GM12878 (cell line): ENCODE results near the gene KIAA1586. TPM values are rescaled to one million over a fixed set of nuclear protein-coding genes. Genes with fewer than 3 reads are reported as not detected.
"Not testable (repeated sequence)": the region's sequence is repeated elsewhere in the genome, so short reads cannot be mapped to it uniquely, and the experiment has no call there.

ENCODE experiments used
- ATAC-seq: fragments of 200-7000 bp; cut with Tn5 transposase; 3 replicates; pipeline ENCODE4 v1.9.1; 2020; ENCODE audit warnings: mild to moderate bottlenecking, moderate library complexity
- BruUV-seq: library from RNA; stranded (reverse); fragments of 400-500 nt; replicated peaks from 2 replicates; lab custom pipeline; 2021; lab: Mats Ljungman, UMichigan
- CTCF ChIA-PET: fragments of 300-600 bp; sonication (Branson Sonifier 250); formaldehyde crosslinking; extraction: SDS; loops from one replicate; lab custom pipeline; 2021; ENCODE audit warnings: inconsistent platforms; lab: Yijun Ruan, JAX
- POLR2A ChIA-PET: fragments of 350-600 bp; formaldehyde crosslinking; extraction: SDS; loops from one replicate; lab custom pipeline; 2021; ENCODE audit warnings: inconsistent platforms; lab: Charles Lee
- RAD21 ChIA-PET: fragments of 300-600 bp; sonication (Branson Sonifier 250); formaldehyde crosslinking; loops from one replicate; lab custom pipeline; 2023; ENCODE audit warnings: antibody characterized with exemption; ENCODE audit not compliant: unreplicated experiment; lab: Charles Lee
- SMC1A ChIA-PET: fragments of 300-600 bp; sonication (Branson Sonifier 250); formaldehyde crosslinking; loops from one replicate; lab custom pipeline; 2023; ENCODE audit not compliant: unreplicated experiment, uncharacterized antibody; lab: Charles Lee
- DNase-seq: peaks from one replicate; pipeline ENCODE4 v3.0.0-alpha.2; 2011; ENCODE audit warnings: low read depth, low spot score
- FAIRE-seq: peaks from 3 replicates; lab custom pipeline; 2011; peaks lifted over from hg19 to GRCh38; lab: Jason Lieb, UNC
- H2AFZ ChIP-seq: 2 replicates; pipeline ENCODE4 v1.6.0; 2011; ENCODE audit warnings: low read depth, low read length, control low read depth; ENCODE audit not compliant: control insufficient read depth
- H3K27ac ChIP-seq: 2 replicates; pipeline ENCODE4 v1.5.1; 2011; ENCODE audit warnings: control low read depth; ENCODE audit not compliant: control insufficient read depth, insufficient read depth
- H3K27me3 ChIP-seq, 2 experiments: replicated peaks in 1 of 2; 2 replicates each; pipeline versions ENCODE4 v1.6.0 to v1.6.1; 2011; ENCODE audit warnings: low read length in 1 of 2; ENCODE audit not compliant: control insufficient read depth in 2 of 2, insufficient read depth in 2 of 2
- H3K36me3 ChIP-seq, 2 experiments: 2 replicates each; pipeline ENCODE4 v1.5.1; 2011; ENCODE audit warnings: low read length in 1 of 2; ENCODE audit not compliant: control insufficient read depth in 2 of 2, insufficient read depth in 2 of 2
- H3K4me1 ChIP-seq: 2 replicates; pipeline ENCODE4 v1.6.1; 2011; ENCODE audit warnings: mild to moderate bottlenecking, low read length, moderate library complexity, mixed read lengths; ENCODE audit not compliant: control insufficient read depth, insufficient read depth
- H3K4me2 ChIP-seq: 2 replicates; pipeline ENCODE4 v1.6.0; 2011; ENCODE audit warnings: control low read depth; ENCODE audit not compliant: control insufficient read depth, insufficient read depth
- H3K4me3 ChIP-seq: fragments of 200-600 bp; sonication (generic); 2 replicates; pipeline ENCODE4 v1.5.1; 2016
- H3K79me2 ChIP-seq: 2 replicates; pipeline ENCODE4 v1.6.0; 2011; ENCODE audit warnings: low read length; ENCODE audit not compliant: control insufficient read depth, insufficient read depth
- H3K9ac ChIP-seq: 2 replicates; pipeline ENCODE4 v1.8.0; 2011; ENCODE audit warnings: low read length, control low read depth, mixed read lengths; ENCODE audit not compliant: control insufficient read depth, insufficient read depth
- H3K9me3 ChIP-seq: replicated peaks from 3 replicates; pipeline ENCODE4 v1.5.1; 2011; ENCODE audit warnings: mild to moderate bottlenecking, low read length; ENCODE audit not compliant: control insufficient read depth, insufficient read depth
- H4K20me1 ChIP-seq: 2 replicates; pipeline ENCODE4 v1.6.0; 2011; ENCODE audit not compliant: control insufficient read depth, insufficient read depth
- CEBPB ChIP-seq, 2 experiments: fragments of 150-350 bp in 1 of 2; IDR thresholded peaks; 2 replicates each; pipeline ENCODE4 v1.6.1; 2012 to 2014; ENCODE audit warnings: low read depth in 2 of 2, low read length in 2 of 2, borderline replicate concordance in 1 of 2, inconsistent platforms in 1 of 2
- CREM ChIP-seq: IDR thresholded peaks from 2 replicates; pipeline ENCODE4 v1.6.1; 2014; ENCODE audit warnings: antibody characterized with exemption, low read depth
- E2F8 ChIP-seq: fragments of 450-650 bp; IDR thresholded peaks from 2 replicates; pipeline ENCODE4 v1.6.1; 2018; ENCODE audit warnings: mild to moderate bottlenecking, low read depth, moderate library complexity; ENCODE audit not compliant: partially characterized antibody
- FOXK2 ChIP-seq: fragments of 450-650 bp; IDR thresholded peaks from 2 replicates; pipeline ENCODE4 v1.6.1; 2017; ENCODE audit warnings: mild to moderate bottlenecking, moderate library complexity
- GATAD2B ChIP-seq: fragments of 450-650 bp; conservative IDR thresholded peaks from 2 replicates; pipeline ENCODE4 v1.6.1; 2017; ENCODE audit warnings: low read depth, mild to moderate bottlenecking, moderate library complexity
- HCFC1 ChIP-seq: fragments of 150-350 bp; IDR thresholded peaks from 2 replicates; pipeline ENCODE4 v1.6.1; 2014; ENCODE audit warnings: low read length
- IKZF2 ChIP-seq, 2 experiments: fragments of 450-650 bp; IDR thresholded peaks; 2 replicates each; pipeline ENCODE4 v1.6.1; 2017; ENCODE audit warnings: mild to moderate bottlenecking in 2 of 2, moderate library complexity in 2 of 2
- KAT2A ChIP-seq: conservative IDR thresholded peaks from 2 replicates; pipeline ENCODE4 v1.6.1; 2011; ENCODE audit warnings: low read depth, low read length; ENCODE audit not compliant: control insufficient read depth
- NFIC ChIP-seq: IDR thresholded peaks from 2 replicates; pipeline ENCODE4 v1.6.1; 2012; ENCODE audit warnings: low read depth, mild to moderate bottlenecking, inconsistent platforms, low read length, moderate library complexity
- TAF1 ChIP-seq: IDR thresholded peaks from 2 replicates; pipeline ENCODE4 v1.6.1; 2011; ENCODE audit warnings: mild to moderate bottlenecking, low read depth, low read length, borderline replicate concordance
- USF2 ChIP-seq: IDR thresholded peaks from 2 replicates; pipeline ENCODE4 v1.6.1; 2011; ENCODE audit warnings: low read depth, low read length, improper control_type of control experiment, borderline replicate concordance
- ZBED1 ChIP-seq: IDR thresholded peaks from 2 replicates; pipeline ENCODE4 v1.6.1; 2016; ENCODE audit warnings: borderline replicate concordance
- WGBS: methylation state at CpG from one replicate; pipeline ENCODE4 v1.1.6; 2016; ENCODE audit warnings: low lambda C conversion rate; ENCODE audit not compliant: insufficient replicate concordance, insufficient coverage; ENCODE audit errors: missing lambda C conversion rate; 5-methylcytosine and 5-hydroxymethylcytosine counted together
- in situ Hi-C: fragments of 300-500 bp; cut with MboI; formaldehyde crosslinking; loops from 9 replicates; pipeline ENCODE4 v1.14.3; 2018; ENCODE audit warnings: mixed read lengths
- intact Hi-C: fragments of 100-400 bp; cut with micrococcal nuclease; formaldehyde crosslinking; loops from one replicate; pipeline ENCODE4 v1.14.2; 2022; ENCODE audit not compliant: unreplicated experiment
- polyA plus RNA-seq, 11 experiments: library from polyadenylated mRNA; depleted of rRNA in 4 of 11; unstranded in 6 of 11; stranded (reverse) in 5 of 11; fragments of >200 nt; fragmentation: Nextera tagmentation in 4 of 11; fragmentation: Illumina TruSeq in 1 of 11; extraction: Ambion mirVana in 4 of 11; extraction: Trizol in 1 of 11; gene quantifications; 1 replicate in 1 of 11; 2 replicates in 10 of 11; pipeline versions ENCODE4 v1.2.1 to v1.2.3, GENCODE V29; 2011 to 2016; ENCODE audit warnings: inconsistent platforms in 2 of 11, missing spikeins in 2 of 11, low read depth in 1 of 11
- total RNA-seq, 4 experiments: library from RNA; depleted of rRNA in 3 of 4; stranded (reverse); fragments of >200 nt in 3 of 4; fragmentation: Illumina TruSeq in 1 of 4; extraction: Trizol in 1 of 4; gene quantifications; 2 replicates each; pipeline versions ENCODE4 v1.2.1 to v1.2.3, GENCODE V29; 2013 to 2021

The KIAA1586 gene
- total and polyA plus RNA-seq, 10 of the 15 experiments (the other 5 are each of a cell fraction or from before 2014, with no cell fraction given), result 13.1 to 33.1 (median 21.2) TPM

GRCh38 chr6:57089687-57090457 is 43.4 kb downstream of the KIAA1586 start, which contains the start of gene ZNF451 (continued):
- TF ChIP-seq GATAD2B (peak; percentile 40; the same call in 1 of the 2 replicates), NFIC (no peak), KAT2A (no peak), HCFC1 (peak; percentile 95), CEBPB (IDR thresholded peaks at IDR 0.05; ENCODE audit: borderline replicate concordance in 1 of 2, low read depth in 2 of 2, low read length in 2 of 2) (no peak), FOXK2 (peak; percentile 67; the same call in 1 of the 2 replicates), USF2 (no peak), IKZF2 (IDR thresholded peaks at IDR 0.05) (peak; percentile 40 to 55; a peak in 3 of 4 replicates), CREM (peak; percentile 77; the same call in 1 of the 2 replicates), E2F8 (peak; percentile 58), ZBED1 (no peak), TAF1 (peak; percentile 68)

- ATAC-seq (peak; percentile 46), FAIRE-seq (peak; percentile 98)
- intact Hi-C loops, result loop anchor here (2.0 kb wide), 1 partner anchor 82 kb away; the partner anchor contains the start of gene BAG2
- H3K27ac ChIP-seq, H3K4me3 ChIP-seq, RAD21 ChIA-PET, H2AFZ ChIP-seq, POLR2A ChIA-PET, H4K20me1 ChIP-seq, SMC1A ChIA-PET, H3K4me2 ChIP-seq, H3K27me3 ChIP-seq, H3K9me3 ChIP-seq, CTCF ChIA-PET, H3K36me3 ChIP-seq, DNase-seq, H3K4me1 ChIP-seq, H3K9ac ChIP-seq: not testable (repeated sequence)
- BruUV-seq, result TSS peak; percentile 72
- WGBS, result no CpG with 5 or more reads among the region's 27 CpGs
- in situ Hi-C loops, result loop anchor here (5.0 kb wide), 1 partner anchor 72 kb away; no protein-coding TSS in a partner anchor
- peaks cover 45% of the 10 kb centered on the region for H3K79me2 ChIP-seq
These were observed 44.1 kb downstream of the KIAA1586 start for GRCh38 chr6:57090458-57091067.
